ENCODE measurements around the gene PRTN3. TPM values are rescaled to one million over a fixed set of nuclear protein-coding genes. Genes with fewer than 3 reads are reported as not detected.
A peak's percentile ranks its signal among the peaks of the same experiment; 100 is the strongest.
"Not testable (repeated sequence)": the region's sequence is repeated elsewhere in the genome, so short reads cannot be mapped to it uniquely, and the experiment has no call there.

PRTN3 gene
- total RNA-seq, 1 experiment from 2014 or later = not detected

DNA sequence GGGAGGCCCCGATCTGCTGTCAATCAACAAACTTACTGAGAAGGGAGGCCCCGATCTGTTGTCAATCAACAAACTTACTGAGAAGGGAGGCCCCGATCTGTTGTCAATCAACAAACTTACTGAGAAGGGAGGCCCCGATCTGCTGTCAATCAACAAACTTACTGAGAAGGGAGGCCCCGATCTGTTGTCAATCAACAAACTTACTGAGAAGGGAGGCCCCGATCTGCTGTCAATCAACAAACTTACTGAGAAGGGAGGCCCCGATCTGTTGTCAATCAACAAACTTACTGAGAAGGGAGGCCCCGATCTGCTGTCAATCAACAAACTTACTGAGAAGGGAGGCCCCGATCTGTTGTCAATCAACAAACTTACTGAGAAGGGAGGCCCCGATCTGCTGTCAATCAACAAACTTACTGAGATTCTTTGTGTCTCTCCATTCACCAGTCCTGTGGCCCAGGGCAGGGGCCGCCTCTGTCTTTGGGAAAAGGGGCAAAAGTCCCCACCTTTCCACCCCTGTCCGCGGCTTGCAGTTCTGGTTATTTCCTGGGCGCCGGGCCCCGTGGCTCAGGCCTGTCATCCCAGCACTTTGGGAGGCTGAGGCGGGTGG, 12.9 kb downstream of the PRTN3 start:
- in situ Hi-C loops (cut with HindIII; ENCODE audit: low pct_unique_long_range_greater_than_20kb, low sequenced_read_pairs); DNase-seq (ENCODE audit: low read depth, low spot score): not testable (repeated sequence)

DNA sequence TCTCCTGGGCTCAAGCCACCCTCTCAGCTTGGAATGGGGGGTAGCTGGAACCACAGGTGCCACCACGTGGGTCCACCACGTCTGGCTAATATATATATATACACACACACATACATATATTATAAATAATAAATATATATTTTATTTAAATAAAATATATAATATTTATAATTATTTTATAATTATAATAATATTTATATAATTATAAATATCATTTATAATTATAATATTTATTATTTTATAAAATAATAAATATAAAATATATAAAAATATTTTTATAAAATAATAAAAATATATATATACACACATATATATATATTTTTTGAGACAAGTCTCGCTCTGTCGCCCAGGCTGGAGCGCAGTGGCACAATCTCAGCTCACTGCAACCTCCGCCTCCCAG, 13.8 kb downstream of the PRTN3 start:
- in situ Hi-C loops (cut with HindIII; ENCODE audit: low pct_unique_long_range_greater_than_20kb, low sequenced_read_pairs) = no loop called here
- no peak for DNase-seq (ENCODE audit: low read depth, low spot score)

DNA sequence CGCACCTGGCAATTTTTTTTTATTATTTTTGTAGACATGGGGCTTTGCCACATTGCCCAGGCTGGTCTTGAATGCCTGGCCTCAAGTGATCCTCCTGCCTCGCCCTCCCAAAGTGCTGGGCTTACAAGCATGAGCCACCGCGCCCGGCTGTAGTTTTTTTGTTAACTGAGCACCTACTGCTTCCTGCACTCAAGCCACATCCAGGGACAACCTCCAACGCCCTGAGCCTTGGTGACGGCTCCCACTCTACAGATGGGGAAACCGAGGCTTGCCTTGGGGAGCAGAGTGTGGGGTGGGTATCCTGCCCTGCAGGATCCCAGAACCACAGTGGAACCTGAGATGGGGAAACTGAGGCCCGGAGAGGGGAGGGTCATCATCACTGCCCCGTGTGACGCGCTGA, 14.3 kb downstream of the PRTN3 start:
- no peak for DNase-seq (ENCODE audit: low read depth, low spot score)
- in situ Hi-C loops (cut with HindIII; ENCODE audit: low pct_unique_long_range_greater_than_20kb, low sequenced_read_pairs) = no loop called here

DNA sequence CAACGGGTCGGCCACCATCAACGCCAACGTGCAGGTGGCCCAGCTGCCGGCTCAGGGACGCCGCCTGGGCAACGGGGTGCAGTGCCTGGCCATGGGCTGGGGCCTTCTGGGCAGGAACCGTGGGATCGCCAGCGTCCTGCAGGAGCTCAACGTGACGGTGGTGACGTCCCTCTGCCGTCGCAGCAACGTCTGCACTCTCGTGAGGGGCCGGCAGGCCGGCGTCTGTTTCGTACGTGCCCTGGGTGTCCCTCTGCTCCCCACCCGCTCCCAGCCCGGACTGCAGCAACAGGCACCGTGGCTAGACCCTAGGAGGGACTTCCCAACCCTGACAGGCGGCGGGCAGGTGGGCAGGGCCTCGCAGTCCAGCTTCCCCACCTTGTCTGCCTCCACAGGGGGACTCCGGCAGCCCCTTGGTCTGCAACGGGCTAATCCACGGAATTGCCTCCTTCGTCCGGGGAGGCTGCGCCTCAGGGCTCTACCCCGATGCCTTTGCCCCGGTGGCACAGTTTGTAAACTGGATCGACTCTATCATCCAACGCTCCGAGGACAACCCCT, 14.8 kb downstream of the PRTN3 start:
- in situ Hi-C loops (cut with HindIII; ENCODE audit: low pct_unique_long_range_greater_than_20kb, low sequenced_read_pairs) = no loop called here
- no peak for DNase-seq (ENCODE audit: low read depth, low spot score)

DNA sequence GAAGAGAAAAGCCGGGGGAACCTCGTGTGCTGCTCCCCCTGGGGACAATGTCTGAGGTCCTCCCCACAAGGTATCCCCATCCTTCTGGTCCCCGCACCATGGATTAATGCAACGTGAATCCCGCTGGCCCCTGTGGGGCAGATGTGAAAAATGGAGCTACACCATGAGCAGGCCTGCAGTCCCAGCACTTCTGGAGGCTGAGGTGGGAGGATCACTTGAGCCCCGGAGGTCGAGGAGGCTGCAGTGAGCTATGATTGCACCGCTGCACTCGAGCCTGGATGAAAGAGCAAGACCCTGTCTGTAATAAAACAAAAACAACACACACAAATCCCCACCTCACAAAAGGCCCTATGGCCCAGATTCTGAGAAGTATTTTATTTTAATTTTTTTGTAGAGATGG, 17.5 kb downstream of the PRTN3 start:
- in situ Hi-C loops (cut with HindIII; ENCODE audit: low pct_unique_long_range_greater_than_20kb, low sequenced_read_pairs) = no loop called here
- DNase-seq (ENCODE audit: low read depth, low spot score) = no peak

DNA sequence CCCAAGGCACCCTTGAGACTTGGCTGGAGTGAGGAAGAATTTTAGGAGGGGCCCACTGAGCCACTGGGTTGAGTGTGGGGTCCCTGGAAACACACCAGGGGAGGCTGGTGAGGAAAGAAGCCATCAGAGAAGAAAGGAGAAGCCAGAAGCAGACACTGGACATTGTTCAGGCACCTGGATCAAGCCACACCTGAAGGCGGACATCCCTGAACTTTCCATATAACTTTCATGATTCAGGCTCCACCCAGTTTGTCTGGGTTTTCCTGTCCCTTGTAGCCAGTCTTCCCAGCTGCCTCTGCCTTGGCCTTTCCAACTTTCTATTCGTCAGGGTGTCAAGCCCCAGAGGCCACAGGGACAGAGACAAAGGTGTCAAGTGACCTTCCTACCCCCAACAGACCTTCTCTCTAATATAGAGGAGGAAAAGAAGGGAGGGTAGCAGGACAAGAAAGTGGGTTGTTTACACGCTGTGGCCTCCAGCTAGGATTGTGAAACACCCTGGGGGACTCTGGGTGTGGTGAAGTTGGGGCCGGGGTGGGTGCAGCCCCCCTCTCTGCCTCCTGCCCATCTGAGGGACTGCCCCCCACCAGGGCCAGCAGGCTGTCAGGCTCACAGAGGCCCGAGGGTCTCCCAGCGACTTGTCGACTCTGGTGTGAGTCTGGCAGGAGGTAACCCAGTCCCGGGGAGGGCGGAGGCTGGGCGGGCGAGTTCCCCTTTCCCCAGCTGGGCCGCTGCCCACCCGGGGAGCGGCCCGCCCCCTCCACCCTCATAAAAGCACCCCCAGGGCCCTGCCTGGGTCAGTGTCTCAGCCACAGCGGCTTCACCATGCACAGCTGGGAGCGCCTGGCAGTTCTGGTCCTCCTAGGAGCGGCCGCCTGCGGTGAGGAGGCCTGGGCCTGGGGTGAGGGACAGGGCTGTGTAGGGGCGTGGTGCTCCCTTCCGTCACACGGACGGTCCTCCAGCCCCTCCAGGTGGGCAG, 18.4 kb downstream of the PRTN3 start, which contains the start of gene CFD:
TSS of gene CFD (plus strand) at position 797 of the 976 bp plus-strand sequence. CDS start at position 823, 26 bp downstream.
- in situ Hi-C loops (cut with HindIII; ENCODE audit: low pct_unique_long_range_greater_than_20kb, low sequenced_read_pairs) = no loop called here
- no peak for DNase-seq (ENCODE audit: low read depth, low spot score)

DNA sequence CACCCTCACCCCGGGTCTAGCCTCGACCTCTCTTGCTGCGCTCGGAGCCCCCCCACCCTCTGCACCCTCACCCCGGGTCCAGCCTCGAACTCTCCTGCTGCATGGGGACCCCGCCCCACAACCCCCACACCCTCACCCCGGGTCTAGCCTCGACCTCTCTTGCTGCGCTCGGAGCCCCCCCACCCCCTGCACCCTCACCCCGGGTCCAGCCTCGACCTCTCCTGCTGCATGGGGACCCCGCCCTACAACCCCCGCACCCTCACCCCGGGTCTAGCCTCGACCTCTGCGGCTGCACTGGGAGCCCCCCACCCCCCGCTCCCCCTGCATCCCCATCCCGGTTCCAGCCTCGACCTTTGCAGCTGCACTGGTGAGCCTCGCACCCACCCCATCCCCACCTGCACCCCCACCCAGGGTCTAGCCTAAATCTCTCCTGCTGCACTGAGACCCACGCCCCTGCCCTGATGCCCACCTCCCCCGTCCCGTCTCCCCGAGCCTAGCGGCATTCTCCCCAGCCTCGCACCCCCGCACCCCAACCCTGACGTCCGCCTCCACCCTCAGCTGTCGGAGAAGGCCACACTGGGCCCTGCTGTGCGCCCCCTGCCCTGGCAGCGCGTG, 20.4 kb downstream of the PRTN3 start:
- no peak for DNase-seq (ENCODE audit: low read depth, low spot score)
- in situ Hi-C loops (cut with HindIII; ENCODE audit: low pct_unique_long_range_greater_than_20kb, low sequenced_read_pairs) = no loop called here

DNA sequence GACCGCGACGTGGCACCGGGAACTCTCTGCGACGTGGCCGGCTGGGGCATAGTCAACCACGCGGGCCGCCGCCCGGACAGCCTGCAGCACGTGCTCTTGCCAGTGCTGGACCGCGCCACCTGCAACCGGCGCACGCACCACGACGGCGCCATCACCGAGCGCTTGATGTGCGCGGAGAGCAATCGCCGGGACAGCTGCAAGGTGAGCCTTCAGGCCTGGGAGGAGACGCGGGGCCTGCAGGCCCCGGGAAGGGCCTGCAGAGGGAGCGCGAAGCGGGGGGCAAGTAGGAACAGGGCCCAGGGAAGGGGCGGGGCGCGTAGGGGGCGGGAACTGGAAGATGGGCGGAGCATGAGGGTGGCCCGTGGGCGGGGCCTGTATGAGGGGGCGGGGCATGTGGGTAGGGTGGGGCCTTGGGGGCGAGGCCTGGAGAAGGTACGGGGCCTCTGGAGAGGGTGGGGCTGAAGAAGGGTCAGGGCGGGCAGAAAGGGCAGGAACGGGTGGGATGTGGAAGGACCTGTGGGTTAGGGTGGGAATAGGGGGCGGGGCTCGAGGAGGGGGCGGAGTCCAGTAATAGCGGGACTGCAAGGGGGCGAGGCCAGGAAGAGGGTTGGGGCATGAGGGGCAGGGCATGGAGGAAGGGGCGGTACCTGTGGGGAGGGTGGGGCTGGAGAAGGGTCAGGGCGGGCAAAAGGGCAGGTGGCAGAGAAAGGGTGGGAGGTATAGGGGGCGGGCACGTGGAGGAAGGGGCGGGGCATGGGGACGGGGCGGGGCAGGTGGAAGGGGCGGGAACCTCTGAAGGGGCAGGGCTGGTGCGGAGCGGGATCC, 21.2 kb downstream of the PRTN3 start:
- DNase-seq (ENCODE audit: low read depth, low spot score) = peak; percentile 66

DNA sequence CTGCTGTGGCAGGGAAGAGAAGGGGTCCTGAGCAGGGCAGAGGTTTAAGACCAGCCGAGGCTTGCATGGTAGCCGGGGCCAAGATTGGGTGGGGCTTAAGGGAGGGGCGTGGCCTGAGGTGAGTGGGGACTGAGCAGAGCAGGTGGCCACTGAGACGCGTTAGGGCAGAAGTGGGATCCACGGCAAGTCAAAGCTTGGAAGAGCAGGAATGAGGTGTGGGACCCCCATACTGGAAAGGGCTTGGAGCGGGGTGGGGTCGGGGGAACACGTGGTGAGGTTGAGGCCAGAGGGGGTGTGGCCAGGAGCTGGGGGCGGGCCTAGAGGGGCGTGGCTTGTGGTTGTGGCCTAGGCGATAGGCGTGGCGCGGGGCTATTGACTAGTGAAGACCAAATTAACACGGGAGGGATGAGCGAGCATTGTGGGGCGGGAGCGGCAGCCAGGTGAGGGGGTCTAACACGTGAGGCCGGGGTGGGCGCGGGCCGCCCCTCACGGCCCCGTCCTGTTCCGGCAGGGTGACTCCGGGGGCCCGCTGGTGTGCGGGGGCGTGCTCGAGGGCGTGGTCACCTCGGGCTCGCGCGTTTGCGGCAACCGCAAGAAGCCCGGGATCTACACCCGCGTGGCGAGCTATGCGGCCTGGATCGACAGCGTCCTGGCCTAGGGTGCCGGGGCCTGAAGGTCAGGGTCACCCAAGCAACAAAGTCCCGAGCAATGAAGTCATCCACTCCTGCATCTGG, 21.9 kb downstream of the PRTN3 start:
- peak; percentile 52 for DNase-seq (ENCODE audit: low read depth, low spot score)
- in situ Hi-C loops (cut with HindIII; ENCODE audit: low pct_unique_long_range_greater_than_20kb, low sequenced_read_pairs) = no loop called here

More for the DNA sequence above, 21.2 kb downstream of the PRTN3 start:
- in situ Hi-C loops (cut with HindIII; ENCODE audit: low pct_unique_long_range_greater_than_20kb, low sequenced_read_pairs) = no loop called here

DNA sequence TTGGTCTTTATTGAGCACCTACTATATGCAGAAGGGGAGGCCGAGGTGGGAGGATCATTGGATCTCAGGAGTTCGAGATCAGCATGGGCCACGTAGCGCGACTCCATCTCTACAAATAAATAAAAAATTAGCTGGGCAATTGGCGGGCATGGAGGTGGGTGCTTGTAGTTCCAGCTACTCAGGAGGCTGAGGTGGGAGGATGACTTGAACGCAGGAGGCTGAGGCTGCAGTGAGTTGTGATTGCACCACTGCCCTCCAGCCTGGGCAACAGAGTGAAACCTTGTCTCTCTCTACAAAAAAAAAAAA, 22.5 kb downstream of the PRTN3 start:
- DNase-seq (ENCODE audit: low read depth, low spot score) = no peak
- in situ Hi-C loops (cut with HindIII; ENCODE audit: low pct_unique_long_range_greater_than_20kb, low sequenced_read_pairs) = no loop called here

DNA sequence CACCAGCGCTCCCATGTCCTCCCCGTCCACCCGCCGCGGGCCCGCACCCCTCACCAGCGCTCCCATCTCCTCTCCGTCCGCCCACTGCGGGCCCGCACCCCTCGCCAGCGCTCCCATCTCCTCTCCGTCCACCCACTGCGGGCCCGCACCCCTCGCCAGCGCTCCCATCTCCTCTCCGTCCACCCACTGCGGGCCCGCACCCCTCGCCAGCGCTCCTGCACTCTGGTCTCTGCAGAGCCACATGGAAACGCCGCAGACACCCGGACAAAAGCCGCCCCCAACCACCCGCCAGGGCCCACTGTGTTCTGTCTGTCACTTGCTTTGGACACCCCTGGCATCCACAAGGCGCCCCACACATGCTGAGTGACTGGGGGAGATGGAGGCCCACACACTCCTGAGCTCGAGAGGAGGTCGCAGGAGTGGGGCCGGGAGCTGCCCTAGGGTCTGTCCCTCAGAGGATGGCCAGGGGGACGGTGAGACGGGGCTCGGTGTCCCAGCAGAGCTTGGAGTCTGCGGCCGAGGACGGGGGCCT, 26.0 kb downstream of the PRTN3 start:
- no peak for DNase-seq (ENCODE audit: low read depth, low spot score)
- in situ Hi-C loops (cut with HindIII; ENCODE audit: low pct_unique_long_range_greater_than_20kb, low sequenced_read_pairs) = no loop called here

DNA sequence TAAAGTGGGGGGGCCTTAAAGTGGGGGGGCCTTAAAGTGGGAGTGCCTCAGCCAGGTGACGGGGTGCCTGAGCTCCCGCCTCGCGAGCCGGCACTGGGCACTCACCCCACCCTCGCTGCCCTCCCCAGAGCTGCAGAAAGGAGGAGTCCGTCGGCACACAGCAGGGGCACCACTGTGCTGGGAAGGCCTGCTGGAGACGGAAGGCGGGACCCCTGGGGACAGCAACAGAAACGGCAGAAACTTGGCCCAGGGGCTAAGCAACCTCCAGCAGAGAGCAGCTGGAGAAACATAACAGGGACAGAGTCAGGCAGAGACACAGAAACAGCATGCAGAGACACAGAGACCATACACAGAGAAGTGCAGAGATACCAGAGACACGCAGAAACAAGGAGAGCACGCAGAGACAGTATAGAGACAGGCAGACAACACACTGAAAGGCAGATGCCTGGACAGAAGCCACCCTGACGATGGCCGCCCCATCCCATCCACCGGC, 26.5 kb downstream of the PRTN3 start:
- in situ Hi-C loops (cut with HindIII; ENCODE audit: low pct_unique_long_range_greater_than_20kb, low sequenced_read_pairs) = no loop called here

DNA sequence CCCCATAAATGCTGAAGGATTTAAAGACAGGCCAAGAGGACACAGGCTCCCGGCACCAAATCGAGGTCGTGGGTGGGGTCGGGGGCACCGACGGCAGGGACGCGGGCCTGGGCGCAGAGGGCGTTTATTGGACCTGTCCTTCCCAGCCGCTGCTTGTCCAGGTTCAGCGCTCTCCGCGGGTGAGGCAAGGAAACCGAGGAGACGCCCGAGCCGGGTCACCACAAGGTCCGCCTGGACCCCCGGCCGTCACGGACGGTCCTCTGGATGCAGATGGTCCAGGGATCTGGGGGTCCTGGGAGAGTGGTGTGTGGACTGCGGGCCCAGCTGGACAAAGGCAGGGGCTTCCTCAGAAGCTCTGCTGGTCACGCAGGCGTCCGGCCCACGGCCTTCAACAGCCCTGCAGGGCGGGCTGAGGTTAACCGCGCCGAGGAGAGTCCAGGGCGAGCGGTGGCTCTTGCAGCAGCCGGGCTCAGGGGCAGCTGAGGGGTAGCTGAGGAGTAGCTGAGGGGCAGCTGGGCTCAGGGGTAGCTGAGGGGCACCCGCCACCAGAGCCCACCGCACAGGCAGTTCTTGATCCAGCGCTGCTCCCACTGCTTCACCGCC, 27.2 kb downstream of the PRTN3 start:
- DNase-seq (ENCODE audit: low read depth, low spot score) = no peak
- in situ Hi-C loops (cut with HindIII; ENCODE audit: low pct_unique_long_range_greater_than_20kb, low sequenced_read_pairs) = no loop called here

More for the DNA sequence above, 26.5 kb downstream of the PRTN3 start:
- no peak for DNase-seq (ENCODE audit: low read depth, low spot score)

DNA sequence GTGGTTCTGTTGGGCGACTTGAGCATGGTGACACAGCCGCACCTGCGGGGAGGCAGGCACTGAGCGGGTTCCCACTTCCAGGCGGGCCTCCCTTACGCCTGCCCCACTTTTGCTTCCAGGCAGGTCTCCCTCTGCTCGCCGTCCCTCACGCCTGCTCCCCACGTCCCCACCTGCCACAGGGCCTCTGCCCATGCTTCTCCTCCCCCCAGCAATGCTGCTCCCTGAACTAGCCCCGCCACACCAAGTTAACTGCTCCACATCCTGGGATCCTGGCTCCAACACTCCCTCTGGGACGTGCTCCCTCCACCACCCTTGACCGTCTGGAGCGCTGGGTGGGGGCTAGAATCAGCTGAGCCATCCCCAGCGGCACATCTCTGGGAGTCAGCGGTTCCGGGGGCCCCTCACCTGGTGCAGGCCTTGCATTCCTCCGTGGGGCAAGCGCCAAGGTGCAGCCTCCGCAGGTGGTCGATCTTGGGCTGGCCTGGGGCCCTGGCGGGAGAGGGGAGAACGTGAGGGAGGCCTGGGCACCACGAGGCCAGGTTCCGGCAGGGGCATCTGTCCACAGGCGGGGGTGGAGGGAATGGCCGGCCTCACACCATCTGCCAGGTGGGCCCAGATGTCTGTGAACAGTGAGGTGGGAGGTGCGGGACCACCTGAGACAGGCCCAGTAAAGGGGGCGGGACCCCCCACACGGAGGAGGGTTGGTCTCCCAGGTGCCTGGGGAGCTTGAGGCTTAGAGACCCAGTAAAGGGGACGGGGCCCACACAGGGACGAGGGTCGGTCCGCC, 27.9 kb downstream of the PRTN3 start:
- no peak for DNase-seq (ENCODE audit: low read depth, low spot score)
- in situ Hi-C loops (cut with HindIII; ENCODE audit: low pct_unique_long_range_greater_than_20kb, low sequenced_read_pairs) = no loop called here

Data from SK-MEL-5 (cell line).